GM12801 (cell line): ENCODE measurements around the gene SIGLEC7.

ENCODE experiments used
- TF ChIP-seq, protein P1 (sequence below): IDR thresholded peaks from one replicate; pipeline ENCODE4 v1.5.1; 2011; ENCODE audit warnings: control low read depth; ENCODE audit not compliant: insufficient read length; ENCODE audit errors: extremely low read depth

Gene SIGLEC7

GRCh38 chr19:51098365-51099046 is 43.6 kb upstream of the SIGLEC7 start:
- TF ChIP-seq, protein P1, sequence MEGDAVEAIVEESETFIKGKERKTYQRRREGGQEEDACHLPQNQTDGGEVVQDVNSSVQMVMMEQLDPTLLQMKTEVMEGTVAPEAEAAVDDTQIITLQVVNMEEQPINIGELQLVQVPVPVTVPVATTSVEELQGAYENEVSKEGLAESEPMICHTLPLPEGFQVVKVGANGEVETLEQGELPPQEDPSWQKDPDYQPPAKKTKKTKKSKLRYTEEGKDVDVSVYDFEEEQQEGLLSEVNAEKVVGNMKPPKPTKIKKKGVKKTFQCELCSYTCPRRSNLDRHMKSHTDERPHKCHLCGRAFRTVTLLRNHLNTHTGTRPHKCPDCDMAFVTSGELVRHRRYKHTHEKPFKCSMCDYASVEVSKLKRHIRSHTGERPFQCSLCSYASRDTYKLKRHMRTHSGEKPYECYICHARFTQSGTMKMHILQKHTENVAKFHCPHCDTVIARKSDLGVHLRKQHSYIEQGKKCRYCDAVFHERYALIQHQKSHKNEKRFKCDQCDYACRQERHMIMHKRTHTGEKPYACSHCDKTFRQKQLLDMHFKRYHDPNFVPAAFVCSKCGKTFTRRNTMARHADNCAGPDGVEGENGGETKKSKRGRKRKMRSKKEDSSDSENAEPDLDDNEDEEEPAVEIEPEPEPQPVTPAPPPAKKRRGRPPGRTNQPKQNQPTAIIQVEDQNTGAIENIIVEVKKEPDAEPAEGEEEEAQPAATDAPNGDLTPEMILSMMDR, result no peak

GRCh38 chr19:51099047-51099382 is 43.1 kb upstream of the SIGLEC7 start:
- TF ChIP-seq, protein P1, result no peak

- TF ChIP-seq, protein P1, result no peak
Measured at GRCh38 chr19:51100601-51101000, 41.5 kb upstream of the SIGLEC7 start.

GRCh38 chr19:51101171-51101865 is 40.8 kb upstream of the SIGLEC7 start:
- TF ChIP-seq, protein P1, result no peak

- TF ChIP-seq, protein P1, result no peak
Measured at GRCh38 chr19:51102991-51103390, 39.1 kb upstream of the SIGLEC7 start.

DNA sequence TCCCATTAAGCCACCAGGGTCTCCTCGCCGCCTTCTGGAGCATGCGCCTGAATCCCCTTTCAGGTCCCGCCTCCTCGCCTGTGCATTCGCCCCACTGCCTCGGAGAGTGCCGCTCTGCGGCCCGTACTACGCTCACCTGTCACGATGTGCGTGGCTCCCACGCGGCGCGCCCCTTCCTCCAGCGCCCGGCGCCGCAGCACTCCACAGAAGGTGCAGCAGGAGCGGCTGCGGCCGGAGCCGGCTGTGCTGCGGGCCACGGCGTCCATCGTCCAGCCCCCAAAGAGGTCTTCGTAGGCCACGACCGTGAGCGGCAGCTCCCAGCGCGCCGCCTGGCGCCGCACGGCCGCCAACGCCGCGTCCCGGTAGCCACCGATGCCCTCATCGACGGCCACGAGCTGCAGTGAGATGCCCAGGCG is 38.2 kb upstream of the SIGLEC7 start:
- TF ChIP-seq, protein P1, result no peak

DNA sequence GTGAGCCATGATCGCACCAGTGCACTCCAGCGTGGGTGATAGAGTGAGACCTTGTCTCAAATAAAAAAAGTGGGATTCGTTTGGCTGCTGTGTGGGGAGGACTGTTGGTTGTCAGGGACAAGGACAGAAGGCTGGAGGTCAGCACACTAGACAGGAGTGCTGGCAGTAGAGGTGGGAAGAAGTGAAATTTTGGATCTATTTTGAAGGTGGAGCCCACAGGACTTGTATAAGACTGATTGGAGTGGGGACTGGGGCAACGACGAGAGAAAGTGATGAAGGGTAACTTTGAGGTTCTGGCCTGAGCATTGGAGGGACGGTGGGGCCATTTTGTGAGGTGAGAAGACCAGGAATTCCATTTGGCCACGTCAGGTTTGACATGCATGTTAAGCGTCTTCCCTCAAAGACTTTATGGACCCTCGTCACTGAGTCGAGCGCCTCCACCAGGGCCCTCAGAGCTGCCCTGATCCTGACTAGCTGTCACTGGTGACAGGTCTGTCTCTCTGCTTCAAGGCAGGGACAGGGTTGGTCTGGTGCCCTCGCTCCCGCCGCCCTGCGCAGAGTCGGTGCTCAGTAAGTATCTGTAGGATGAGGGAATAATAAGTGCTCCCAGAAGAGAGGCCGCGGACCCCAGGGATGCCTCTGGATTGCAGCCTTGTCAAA is 34.6 kb upstream of the SIGLEC7 start:
- TF ChIP-seq, protein P1, result no peak
